Gastrocnemius medialis (tissue), 4 donors: ENCODE data around the gene ZBP1.

Experiments used
- CTCF ChIP-seq, 5 experiments: fragments of 450-650 bp in 3 of 5; fragments of 200-600 bp in 2 of 5; sonication (generic) in 2 of 5; IDR thresholded peaks in 4 of 5; conservative IDR thresholded peaks in 1 of 5; 1 replicate in 4 of 5; 2 replicates in 1 of 5; pipeline ENCODE4 v1.5.1; 2016 to 2019; ENCODE audit warnings: antibody characterized with exemption in 5 of 5, mild to moderate bottlenecking in 3 of 5, moderate library complexity in 3 of 5
- POLR2A ChIP-seq, 2 donors: fragments of 450-650 bp; IDR thresholded peaks; one replicate each; pipeline ENCODE4 v1.6.1; 2017; ENCODE audit warnings: antibody characterized with exemption in 2 of 2, mild to moderate bottlenecking in 2 of 2, moderate library complexity in 2 of 2

GRCh38 chr20:57583289-57584257 is 36.7 kb downstream of the ZBP1 start:
- no peak for TF ChIP-seq CTCF (IDR thresholded peaks at IDR 0.05 in 4 of 5, conservative IDR thresholded peaks at IDR 0.05 in 1 of 5)
- no peak for TF ChIP-seq POLR2A (IDR thresholded peaks at IDR 0.05)
